GM21360 (cell line): Measurements from ENCODE around the gene TMEM203.

ENCODE experiments used
- ATAC-seq: cut with Tn5 transposase; IDR thresholded peaks from one replicate; pipeline ENCODE4 v1.9.1; 2021; ENCODE audit warnings: mild to moderate bottlenecking, moderate library complexity; ENCODE audit not compliant: unreplicated experiment

The TMEM203 gene

DNA sequence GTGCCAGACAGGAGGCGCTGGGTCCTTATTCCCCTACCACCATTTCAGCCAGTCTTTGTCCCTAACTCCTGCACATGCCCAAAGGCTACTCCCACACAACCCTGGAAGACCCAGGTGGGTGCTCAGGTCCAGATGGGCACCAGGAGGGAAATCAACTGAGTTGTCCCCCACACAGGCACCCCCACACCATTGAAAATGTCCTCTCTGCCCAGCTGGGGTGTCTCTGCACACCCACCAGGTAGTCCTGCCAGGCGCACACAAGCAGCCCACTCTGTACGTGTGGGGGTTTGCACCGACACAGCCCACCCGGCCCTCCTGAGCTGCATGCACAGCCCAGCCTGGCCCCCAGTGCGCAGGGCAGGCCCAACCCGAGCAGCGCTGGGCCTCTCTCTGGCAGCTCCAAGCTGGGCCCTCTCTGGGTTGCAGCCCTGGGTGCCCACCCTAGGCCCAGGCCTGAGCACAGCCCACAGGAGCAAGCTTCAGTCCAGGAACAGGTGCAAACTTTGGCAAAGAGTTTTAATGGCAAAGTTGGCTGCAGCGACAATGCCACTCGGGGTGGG lies 14.4 kb upstream of the TMEM203 start:
- ATAC-seq: no peak

DNA sequence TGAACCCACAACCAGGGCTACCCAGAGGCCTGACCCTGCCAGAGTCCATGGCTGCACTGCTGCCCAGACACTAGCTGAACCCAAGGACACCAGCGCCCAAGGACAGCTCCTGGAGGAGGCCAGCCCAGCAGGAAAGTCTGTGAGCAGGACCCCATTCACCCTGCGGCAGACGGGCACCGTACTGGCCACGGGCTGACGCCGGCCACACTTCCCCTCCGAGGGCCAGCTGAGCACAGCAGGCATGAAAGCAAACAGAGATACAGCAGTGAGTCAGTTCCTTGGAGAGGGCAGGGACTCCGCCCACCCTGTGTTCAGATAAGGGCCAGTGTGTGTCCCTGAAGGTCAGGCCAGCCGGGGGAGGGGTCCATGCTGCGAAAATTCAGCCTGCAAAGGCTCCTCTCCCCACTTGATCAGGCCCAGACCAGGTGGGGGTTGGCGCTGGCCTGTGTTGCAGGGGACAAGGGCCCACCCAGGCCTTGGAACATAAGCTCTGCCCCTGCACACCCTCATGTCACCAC lies 13.4 kb upstream of the TMEM203 start:
- no peak for ATAC-seq

DNA sequence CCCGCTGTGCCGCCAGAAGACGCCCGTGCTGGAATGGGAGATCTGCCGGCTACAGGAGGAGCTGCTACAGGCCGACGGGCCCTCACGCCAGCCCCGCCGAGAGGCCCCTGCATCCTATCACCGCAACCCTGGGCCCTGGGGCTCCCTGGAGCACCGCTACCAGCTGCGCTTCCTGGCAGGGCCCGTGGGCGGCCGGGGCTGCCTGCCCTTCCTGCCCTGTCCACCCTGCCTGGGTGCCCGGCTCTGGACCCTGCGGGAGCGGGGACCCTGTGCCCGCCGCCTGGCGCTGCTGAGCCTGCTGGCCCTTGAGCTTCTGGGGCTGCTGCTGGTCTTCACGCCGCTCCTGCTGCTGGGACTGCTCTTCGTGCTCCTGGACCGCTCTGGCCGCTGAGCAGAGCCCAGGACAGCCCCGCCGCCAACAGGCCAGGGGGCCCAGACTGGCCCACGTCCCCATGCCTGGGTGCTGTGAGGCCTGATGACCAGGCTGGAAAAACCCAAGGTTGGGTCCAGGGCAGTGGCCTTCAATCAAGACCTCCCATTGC lies 12.8 kb upstream of the TMEM203 start:
- ATAC-seq: no peak

DNA sequence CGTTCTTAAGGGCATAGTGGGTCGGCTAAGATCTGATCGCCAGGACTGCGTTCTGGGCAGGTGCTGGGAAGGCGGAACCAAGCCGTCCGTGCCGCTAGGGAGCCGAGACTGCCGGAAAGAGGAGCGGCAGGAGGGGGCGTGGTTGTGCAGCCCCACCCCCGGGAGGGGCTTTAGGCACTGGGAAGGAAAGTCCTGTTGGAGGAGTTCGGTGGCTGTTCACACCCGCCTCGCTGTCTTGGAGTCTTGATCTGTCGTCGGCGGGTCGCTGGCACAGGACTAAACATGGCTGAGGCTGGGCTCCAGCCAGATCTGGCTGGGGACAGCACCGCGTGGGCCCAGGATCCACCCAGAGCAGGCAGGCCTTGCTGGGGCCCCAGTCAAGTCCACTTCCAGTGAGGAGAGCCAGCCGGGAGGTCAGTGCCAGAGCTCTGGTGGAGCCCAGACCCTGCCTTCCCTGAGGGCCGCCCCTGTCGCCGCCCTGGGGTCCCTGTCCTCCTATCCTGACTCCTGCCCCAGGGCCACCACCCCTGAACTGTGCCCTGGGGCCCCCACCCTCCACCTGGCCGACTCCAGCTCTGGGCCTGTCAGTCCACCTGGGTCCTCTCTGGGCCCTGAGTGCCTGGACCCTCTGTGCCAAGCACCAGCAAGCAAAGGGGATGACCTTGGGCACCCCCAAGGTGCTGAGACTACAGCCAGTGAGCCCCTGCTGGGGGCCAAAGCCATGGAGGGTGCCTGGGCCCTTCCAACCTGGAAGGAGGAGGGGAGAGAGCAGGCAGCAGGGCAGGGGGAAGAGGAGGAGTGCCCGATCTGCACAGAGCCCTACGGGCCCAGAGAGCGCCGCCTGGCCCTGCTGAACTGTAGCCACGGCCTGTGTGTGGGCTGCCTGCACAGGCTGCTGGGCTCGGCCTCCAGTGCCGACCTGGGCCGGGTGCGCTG lies 12.1 kb upstream of the TMEM203 start:
- no peak for ATAC-seq

DNA sequence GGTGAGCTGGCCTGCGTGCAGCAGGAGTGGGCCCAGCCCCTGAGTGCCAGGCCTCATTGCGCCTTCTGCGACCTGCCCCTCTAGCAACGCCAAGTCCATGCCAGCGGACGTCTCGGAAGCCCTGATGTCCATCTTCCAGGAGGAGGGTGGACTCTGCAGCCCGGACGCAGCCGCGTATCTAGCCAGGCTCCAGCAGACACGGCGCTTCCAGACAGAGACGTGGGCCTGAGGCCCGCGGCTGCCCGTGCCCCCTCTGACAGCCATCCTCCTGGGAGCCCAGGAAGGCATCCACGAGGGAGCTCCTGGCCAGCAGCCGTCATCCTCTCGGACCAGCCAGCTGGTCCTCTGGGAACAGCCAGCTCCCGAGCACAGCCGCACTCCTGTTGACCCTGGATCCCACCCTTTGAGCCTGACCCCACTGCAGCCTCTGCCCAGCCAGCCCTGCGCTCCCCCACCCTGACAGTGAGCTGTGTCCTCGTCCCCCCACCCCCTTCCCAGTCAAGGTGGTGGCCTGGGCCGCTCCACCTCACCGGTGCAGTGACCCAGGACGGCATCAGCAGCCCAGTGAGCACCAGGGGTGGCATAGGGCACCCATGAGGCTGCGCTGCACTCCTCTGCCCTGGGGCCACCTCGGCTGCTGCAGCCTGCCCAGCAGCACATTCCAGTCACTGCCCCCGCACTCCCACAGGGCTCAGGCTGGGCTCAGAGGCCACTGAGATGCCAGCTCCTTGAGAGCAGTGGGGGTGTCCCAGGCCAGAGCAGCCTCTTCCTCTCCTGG lies 10.9 kb upstream of the TMEM203 start:
- no peak for ATAC-seq

DNA sequence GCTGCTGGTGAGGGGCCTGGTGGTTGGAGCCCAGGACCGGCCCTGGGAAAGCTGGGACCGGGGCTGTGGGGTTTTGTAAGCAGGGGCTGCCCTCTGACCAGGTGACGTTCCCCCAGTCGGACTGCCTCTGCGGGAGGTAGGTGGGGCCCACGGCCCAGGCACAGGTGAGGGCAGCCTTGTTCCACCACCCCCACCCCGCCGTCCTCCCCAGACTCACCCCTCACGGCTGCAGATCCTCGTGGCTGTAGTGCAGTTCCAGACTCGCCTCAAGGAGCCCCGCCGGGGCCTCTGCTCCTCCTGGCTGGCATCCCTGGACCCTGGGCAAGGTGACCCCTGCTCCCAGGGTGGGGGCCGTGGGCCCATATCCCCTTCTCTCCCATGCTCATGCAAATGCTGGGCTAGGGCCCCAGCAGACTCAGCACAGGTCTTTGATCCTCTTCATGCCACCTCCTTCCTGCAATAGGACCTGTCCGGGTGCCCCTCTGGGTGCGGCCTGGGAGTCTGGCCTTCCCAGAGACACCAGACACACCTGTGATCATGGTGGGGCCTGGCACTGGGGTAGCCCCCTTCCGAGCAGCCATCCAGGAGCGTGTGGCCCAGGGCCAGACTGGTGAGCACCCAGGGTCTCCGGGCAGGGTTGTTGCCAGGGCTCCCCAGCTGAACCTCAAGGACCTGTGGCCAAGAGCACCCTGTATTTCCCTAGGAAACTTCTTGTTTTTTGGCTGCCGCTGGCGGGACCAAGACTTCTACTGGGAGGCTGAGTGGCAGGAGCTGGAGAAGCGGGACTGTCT lies 9.9 kb upstream of the TMEM203 start:
- no peak for ATAC-seq

DNA sequence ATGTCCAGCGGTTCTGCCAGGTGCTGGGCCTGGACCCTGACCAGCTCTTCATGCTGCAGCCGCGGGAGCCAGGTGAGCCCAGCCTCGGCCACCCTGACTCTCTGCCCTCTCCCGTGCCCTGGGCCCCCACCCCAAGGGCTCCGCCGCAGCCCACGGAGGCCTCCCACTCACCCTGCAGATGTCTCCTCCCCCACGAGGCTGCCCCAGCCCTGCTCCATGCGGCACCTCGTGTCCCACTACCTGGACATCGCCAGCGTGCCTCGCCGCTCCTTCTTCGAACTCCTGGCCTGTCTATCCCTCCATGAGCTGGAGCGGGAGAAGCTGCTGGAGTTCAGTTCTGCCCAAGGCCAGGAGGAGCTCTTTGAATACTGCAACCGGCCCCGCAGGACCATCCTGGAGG lies 9.2 kb upstream of the TMEM203 start:
- no peak for ATAC-seq

DNA sequence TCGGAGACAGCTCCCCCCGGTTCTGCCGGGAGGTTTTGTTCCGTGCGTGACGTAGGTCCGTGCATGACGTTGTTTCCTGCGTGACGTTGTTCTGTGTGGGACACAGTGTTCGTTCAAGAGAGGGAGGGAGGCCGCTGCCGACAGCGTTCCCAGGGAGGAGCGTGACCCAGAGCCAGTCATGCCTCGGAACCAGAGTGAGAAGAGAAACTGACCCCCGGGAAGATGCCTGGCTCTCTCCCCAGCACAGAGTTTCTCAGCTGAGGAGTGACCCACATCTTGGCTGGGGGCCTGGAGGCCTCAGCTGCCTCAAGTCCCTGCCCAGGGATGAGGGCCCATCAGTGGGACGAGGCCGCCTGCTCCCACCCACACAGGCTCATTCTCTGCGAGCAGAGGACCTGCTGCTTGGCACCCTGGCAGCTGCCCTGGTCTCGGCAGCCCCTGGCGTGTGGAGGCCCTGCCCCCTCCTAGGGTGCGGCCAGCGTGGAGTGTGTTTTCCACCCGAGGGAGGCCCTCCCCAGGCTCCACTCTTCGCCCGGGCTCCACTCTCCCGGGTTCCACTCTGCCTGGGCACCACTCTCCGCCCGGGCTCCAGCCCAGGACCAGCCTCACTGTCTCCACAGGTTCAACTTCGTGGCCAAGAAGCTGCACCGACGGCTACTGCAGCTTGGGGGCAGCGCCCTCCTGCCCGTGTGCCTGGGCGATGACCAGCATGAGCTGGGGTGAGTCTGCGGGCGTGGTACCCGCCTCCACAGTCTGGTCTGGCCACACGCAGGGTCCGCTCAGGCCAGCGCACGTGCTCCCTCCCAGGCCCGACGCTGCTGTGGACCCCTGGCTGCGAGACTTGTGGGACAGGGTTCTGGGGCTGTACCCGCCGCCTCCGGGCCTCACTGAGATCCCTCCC lies 8.0 kb upstream of the TMEM203 start:
- ATAC-seq: no peak

DNA sequence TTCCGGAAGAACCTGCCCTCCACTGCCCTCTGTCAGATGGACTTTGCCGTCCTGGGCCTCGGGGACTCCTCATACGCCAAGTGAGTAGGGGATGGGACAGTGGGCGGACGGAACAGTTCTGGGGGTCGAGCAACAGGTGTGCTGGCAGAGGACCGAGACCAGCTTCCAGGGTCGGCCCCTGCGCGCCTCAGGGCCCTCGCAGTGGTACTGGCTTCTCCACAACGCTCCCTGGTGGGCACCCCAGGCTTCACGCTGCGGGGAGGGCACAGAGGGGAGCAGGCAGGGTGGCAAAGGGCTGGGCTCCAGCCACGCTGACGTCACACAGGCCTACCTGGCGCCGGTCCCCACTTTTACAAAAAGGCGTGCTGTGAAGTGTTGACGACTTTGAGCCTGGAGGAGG lies 7.1 kb upstream of the TMEM203 start:
- no peak for ATAC-seq

DNA sequence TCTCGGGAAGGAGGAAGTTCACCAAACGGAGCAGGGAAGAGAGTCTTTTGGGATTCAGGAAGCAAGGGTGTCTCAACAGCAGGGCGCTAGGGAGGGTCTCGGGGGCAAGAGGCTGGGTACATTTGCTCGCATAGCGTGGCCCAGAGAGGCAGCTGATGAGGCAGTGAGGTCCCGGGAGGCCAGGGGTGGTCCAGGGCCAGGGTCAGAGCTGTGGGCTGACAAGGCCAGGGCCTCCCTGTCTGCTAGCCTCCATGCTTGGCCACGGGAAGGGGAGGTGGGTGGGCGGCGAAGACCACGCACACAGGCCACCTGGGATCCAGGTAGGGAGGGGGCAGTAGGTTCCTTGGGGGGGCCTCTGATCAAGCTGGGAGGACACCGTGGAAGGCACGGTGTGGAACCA lies 6.1 kb upstream of the TMEM203 start:
- no peak for ATAC-seq

DNA sequence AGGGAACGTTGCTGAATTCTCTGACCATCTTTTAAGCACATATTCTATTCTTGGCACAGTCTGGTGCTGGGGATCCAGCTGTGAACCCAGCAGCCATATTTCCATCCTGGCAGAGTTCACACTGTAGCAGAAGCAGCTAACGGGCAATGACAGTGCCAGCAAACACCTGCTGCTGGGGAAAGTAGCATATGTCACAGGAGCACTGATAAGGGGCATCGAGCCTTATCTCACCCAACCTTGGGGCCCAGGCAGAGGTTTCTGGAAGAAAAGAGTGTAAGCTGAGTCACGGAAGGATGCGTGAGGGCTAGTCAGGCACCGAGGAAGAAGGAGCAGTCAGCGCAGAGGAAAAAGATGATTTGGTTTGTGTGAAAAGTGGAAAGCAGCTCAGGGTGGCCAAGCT lies 1.2 kb upstream of the TMEM203 start:
- ATAC-seq: no peak

DNA sequence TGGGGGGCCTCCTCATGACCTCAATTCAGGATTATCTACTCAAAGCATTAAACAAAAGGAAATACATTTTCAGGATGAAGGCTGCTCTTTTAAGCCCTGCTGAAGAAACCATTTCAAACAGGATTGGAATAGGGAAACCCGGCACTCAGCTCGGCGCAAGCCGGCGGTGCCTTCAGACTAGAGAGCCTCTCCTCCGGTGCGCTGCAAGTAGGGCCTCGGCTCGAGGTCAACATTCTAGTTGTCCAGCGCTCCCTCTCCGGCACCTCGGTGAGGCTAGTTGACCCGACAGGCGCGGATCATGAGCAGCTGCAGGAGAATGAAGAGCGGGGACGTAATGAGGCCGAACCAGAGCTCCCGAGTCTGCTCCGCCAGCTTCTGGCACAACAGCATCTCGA lies 720 bp downstream of the TMEM203 start:
- ATAC-seq: no peak

DNA sequence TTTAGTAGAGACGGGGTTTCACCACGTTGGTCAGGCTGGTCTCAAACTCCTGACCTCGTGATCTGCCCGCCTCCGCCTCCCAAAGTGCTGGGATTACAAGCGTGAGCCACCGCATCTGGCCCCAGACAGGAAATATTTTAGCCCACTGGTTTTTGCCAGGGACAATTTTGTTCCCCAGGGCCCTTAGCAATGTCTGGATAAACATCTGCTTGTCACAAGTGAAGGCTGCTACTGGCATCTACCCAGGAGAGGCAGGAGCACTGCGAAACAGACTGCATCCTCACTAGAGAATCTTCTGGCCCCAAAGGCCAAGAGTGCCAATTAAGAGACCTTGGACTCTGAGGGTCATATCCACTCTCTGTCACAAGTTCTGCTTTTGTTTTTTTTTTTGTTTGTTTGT lies 2.5 kb downstream of the TMEM203 start:
- no peak for ATAC-seq

DNA sequence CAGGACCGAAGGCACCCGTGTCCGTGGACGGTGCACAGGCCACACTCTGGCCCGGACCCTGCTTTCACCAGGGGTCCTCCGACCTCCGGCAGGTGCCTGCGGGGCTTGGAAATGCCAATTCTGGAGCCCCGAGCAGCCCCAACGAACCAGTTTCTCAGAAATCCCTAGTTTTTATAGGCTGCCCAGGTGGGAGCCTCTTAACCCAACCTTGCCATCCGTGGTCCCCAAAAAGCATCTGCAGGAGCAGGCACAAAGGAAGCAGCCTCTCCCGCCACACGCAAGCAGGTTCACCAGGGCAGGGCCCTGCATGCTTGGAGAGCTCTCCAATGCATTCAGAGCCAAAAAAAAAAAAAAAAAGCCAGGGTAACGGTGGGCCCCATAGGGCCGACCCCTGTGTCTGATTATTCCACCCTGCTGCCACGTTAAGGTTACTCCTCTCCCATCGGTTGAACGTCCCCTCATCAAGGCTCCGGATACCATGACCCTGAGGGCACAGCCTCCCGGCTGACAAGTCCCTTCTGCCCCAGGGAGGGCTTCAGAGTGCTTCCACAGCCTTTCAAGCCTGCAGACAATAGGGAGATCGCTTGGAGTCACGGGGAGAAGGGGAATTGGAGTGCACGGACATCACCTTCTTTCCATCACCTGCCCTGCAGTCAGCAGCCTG lies 4.1 kb downstream of the TMEM203 start:
- ATAC-seq: no peak

DNA sequence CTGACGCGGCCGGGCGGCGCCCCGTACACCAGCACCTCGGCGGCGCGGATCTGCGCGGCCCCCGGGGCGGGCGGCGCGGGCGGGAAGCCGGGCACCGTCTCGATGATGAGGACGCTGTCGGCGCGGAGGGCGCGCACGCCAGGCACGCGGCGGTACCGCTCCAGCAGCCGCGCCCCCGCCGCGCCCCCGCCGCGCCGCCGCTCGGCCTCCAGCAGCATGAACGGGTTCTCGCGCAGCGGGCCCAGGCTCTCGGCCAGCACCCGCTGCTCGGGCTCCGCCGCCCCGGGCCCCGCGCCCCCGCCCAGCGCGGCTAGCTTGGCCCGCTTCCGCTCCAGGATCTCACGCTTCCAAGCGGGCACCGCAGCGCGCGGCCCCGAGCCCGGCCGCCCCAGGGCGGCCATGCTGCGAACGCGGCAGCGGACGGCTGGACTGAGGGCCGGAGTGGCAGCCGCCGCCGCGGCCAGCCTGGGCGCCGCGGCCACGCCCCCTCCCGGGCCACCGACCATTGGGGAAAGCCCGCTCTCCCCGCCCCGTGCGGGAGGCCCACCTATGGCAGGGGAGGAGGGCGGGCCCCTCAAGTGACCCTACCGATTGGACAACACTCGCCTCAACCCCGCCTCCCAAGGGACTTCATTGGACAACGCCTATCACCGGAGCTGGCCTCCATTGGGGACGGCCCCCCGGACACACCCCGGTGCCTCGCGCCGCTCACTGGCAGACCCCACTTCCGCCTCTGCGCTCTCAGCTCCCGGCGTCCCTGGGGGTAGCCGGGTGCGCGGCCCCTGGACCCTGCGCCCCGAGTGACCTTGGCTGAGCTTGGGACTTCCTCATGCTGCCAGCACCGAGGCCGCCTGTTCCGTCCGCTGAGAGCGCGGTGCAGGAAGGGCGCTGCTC lies 4.9 kb downstream of the TMEM203 start, which contains the start of gene TPRN:
Gene TPRN (minus strand): TSS at position 431 of the 894 bp plus-strand sequence. CDS start 30 bp downstream, at position 401.
- peak; percentile 81 for ATAC-seq

DNA sequence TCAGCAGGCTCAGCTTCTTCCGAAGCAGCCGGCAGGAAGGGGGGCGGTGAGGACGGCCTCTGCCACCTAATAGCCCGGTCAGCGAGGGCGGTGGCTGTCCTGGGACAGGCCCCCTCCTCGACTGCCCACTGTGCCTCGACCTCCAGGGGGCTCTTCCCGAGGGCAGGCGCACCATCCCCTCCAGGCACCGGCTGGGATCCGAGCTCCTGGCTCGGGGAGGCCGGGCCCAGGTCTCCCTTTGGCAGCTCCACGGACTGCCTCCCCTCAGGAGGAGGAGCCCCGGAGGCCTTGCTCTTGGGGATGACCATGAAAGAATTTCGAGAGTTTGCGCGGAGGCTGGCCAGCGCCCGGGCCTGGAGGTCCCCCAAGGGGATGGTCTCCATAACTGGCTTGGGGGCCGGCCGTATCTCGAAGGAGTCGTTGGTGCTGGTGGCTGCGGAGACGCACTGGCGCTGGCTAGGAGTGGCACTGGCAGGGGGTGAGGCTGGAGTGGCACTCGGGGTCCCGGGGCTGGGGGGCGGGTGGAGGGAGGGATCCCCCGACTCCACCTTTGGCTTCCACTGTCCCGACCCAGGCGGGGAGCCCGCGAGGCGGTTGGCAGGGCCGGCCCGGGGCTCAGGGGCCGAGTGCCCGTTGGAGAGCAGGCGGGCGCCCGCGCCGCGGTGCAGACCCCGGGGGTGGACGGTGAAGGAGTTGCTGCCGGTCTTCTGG lies 5.9 kb downstream of the TMEM203 start:
- ATAC-seq: no peak

DNA sequence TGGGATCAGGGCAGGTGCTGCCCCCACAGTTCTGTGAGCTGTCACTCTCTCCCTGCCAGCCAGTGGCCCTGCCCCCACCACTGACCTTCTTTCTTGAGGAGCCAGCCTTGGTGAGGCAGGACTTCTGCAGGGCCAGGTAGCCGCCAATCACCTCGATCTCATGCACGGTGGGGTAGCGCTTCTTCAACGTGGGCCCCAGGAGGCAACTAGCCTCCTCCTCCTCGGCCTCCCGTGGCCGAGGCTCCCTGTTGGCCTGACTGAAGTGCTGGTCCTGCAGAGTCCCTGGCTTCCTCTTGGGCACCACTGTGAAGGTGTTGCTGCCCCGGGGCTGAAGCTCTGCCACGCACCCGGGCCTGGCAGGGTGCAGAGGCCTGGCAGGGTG lies 6.6 kb downstream of the TMEM203 start:
- no peak for ATAC-seq
